Stimulated activated naive CD4-positive, alpha-beta T cell (primary cell): ENCODE results near the gene MIER2.
A peak's percentile ranks its signal among the peaks of the same experiment; 100 is the strongest.
"Not testable (repeated sequence)": the region's sequence is repeated elsewhere in the genome, so short reads cannot be mapped to it uniquely, and the experiment has no call there.

Experiments
- DNase-seq, 6 experiments: peaks; one replicate each; lab custom pipeline; 2025; lab: John Stamatoyannopoulos, UW

Gene MIER2

DNA sequence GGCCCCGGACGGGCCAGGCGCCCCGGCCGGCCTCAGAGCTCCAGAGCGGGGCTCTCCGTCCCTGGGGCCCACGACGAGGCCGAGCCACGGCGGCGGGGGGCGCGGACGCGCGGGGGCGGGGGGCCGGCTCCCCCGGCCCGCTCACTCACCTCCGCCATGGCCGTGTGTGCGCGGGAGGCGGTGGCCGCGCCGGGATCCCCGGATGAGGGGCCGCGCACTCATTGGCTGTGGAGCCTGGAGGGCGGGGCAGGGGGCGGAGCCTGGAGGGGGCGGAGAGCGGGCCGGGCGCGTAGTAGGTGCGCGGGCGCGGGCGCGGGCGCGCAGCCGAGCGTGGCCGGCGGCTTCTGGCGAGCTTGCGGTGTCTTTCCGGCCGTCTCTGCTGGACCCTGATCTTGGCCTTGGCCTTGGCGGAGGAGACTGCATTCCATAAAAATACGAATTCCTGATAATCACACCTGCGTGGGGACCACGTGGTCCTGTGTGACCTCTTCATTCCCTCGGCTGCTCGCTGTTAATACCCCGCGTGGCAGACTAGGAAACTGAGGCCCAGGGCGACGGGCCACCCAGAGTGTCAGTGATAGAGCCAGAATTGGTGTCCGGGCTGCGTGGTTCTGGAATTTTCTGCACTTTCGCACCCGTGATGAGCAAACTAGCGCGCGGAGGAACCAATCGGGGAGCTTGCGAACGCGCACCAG, at the start of gene MIER2:
Gene MIER2, minus strand, starts transcription at position 172 of the 695 bp plus-strand sequence. Its CDS starts 14 bp downstream, at position 158.
- peak; percentile 73 to 92 (median 86) for DNase-seq

DNA sequence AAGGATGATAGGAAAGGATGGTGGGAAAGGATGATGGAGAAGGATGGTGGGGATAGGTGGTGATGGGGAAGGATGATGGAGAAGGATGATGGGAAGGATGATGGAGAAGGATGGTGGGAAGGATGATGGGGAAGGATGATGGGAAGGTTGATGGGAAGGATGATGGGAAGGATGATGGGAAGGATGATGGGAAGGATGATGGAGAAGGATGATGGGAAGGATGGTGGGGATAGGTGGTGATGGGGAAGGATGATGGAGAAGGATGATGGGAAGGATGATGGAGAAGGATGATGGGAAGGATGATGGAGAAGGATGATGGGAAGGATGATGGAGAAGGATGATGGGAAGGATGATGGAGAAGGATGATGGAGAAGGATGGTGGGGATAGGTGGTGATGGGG, 49.0 kb upstream of the MIER2 start:
- not testable (repeated sequence) for DNase-seq

DNA sequence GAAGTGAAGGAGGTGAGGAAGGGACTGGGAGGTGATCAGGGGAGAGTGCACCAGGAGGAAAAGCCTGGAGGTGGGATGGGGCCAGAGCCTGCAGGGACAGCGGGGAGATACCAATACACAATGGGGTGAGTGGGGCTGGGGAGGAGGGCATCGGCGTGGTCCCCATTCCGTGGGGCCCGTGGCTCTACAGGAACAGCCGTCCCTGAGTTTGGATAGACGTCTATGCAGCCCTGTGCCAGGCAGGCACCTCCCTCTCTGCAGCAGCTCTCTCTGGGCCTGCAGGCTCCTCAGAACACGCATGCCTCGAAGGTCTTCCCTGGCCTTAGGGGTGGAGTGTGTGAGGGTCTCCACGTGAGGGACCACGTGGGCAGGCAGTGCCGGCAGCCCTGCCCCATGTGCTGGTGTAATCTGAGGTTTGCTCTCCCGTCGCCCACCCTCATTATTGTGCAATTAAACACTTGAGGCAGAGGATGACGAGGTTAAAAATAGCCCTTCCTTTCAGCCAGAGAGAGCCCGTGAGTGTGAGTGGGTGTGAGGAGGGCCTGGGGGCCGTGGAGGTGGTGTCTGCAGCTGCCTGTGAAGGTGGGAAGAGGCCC, 47.9 kb upstream of the MIER2 start:
- no peak for DNase-seq

GRCh38 chr19:391726-392374, 47.3 kb upstream of the MIER2 start:
- no peak for DNase-seq

GRCh38 chr19:391207-391557, 46.6 kb upstream of the MIER2 start:
- DNase-seq = no peak

DNA sequence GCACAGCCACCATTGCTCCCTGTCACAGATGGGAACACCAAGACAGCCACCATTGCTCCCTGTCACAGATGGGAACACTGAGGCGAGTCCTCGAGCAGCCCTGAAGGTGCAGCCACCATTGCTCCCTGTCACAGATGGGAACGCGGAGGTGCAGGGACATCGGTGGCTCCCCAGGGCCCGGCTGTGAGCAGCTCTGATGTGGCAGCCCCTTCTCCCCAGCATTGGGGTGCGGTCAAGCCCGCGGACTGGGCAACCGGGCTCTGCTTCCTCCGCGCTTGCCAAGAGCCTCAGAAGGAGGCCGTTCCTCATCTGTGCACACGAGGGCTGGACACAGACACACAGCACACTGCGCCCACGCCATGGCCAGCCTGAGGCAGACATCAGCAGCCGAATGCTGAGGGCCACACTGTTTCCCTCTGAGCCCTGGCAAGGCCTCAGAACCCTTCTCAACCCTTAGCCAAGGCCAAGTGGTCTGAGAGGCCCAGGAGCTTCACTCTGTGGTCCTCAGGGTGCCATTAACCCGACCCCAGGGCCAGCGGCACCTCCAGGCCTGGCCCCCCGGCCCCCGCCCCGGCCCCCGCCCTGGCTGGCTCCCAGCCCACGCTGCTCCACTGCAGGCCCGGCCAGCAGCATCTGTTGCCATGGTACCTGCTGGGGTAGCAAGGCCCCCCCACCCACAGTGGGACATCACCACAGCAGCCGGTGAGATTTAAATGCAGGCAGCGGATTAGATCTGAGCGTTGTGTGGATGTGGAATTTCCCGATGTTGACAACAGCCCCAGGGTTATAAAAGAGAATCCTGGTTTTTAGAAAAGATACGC, 46.0 kb upstream of the MIER2 start:
- no peak for DNase-seq

DNA sequence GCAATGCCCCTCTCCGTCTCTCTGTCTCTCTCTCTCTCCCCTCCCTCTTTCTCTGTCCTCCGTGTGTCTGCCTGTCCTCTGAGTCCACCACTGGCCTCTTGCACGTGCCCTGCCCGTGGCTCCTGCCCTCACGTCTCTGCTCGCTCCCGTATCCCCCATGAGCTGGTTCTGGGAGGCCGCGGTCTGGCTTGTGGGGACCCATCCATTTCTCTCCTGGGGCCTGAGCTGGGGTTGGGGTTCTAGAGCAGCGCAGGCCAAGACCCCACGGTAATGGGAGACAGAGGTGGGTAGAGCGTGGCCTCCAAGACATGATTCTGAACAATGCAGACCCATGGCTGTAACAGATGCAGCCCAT, 45.3 kb upstream of the MIER2 start:
- DNase-seq = no peak

DNA sequence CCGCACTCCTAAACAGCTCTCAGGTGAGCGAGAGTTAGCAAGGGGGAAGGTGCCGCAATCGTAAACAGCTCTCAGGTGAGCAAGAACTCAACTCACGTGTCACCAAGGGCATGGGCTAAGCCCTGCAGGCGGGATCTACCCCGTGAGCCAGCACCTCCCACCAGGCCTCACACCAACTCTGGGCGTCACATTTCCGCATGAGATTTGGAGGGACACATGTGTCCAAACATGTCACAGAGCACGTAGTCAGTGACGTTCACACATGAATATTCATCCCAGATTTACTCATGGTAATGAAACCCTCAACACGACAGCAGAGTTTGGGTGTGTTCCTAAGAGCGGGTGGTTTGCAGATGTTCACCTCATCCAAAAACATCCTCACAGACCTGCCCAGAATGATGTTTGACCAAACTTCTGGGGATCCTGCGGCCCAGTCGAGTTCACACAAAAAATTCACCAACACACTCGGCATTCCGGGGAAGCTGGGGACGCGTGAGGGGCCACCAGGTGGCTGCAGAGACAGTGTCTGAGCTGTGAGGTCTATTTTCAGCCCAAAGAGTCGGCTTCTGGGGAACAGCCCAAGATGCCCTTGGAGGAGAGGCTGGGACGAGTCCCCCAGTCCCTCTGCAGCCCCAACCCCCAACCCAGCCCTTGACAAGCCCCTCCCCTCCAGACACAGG, 44.8 kb upstream of the MIER2 start:
- DNase-seq = no peak

DNA sequence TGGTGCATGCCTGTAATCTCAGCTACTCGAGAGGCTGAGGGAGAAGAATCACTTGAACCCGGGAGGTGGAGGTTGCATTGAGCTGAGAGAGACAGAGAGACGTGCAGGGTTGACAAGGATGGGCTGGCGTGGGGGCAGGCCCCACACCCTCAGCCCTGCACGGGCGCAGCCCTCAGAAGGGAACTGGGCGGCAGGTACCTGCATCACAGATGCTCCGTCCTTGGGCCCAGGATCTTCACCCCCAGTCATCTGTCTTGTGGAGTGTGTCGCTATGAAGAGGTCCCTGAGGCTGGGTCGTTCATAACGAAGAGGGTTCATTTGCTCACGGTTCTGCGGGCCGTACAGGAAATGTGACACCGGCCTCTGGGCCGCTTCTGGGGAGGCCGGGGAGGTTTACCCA, 44.1 kb upstream of the MIER2 start:
- no peak for DNase-seq

DNA sequence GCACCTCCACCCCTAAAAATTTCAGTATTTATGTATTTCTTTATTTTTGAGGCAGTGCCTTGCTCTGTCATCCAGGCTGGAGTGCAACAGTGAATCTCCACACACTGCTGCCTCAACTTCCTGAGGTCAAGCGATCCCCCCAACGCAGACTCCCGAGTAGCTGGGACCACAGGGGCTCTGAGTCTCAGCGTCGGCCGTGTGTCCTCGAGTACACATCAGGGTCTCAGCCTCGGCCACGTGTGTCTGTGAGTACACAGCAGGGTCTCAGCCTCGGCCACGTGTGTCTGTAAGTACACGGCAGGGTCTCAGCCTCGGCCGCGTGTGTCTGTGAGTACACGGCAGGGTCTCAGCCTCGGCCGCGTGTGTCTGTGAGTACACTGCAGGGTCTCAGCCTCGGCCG, 43.2 kb upstream of the MIER2 start:
- no peak for DNase-seq

GRCh38 chr19:386632-387301, 42.2 kb upstream of the MIER2 start:
- not testable (repeated sequence) for DNase-seq

DNA sequence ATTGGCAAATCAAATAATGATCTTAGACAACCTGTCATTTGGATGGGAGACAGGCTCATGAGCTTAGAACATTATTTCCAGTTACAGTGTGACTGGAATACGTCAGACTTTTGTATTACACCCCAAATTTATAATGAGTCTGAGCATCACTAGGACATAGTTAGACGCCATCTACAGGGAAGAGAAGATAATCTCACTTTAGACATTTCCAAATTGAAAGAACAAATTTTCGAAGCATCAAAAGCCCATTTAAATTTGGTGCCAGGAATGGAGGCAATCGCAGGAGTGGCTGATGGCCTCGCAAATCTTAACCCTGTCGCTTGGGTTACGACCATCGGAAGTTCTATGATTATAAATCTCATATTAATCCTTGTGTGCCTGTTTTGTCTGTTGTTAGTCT, 41.6 kb upstream of the MIER2 start:
- DNase-seq = not testable (repeated sequence)

DNA sequence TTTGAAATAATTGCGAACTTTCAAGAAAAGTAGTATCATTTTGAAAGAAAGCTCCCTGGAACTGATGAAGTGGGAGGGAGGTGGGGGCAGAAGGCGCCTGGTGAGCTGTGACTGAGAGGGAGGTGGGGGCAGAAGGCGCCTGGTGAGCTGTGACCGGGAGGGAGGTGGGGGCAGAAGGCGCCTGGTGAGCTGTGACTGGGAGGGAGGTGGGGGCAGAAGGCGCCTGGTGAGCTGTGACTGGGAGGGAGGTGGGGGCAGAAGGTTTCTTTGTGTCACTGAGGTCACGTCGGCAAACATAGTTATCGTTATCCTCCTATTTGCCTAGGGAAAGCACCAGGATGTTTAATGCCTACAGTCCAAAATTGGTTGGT, 40.2 kb upstream of the MIER2 start:
- no peak for DNase-seq

DNA sequence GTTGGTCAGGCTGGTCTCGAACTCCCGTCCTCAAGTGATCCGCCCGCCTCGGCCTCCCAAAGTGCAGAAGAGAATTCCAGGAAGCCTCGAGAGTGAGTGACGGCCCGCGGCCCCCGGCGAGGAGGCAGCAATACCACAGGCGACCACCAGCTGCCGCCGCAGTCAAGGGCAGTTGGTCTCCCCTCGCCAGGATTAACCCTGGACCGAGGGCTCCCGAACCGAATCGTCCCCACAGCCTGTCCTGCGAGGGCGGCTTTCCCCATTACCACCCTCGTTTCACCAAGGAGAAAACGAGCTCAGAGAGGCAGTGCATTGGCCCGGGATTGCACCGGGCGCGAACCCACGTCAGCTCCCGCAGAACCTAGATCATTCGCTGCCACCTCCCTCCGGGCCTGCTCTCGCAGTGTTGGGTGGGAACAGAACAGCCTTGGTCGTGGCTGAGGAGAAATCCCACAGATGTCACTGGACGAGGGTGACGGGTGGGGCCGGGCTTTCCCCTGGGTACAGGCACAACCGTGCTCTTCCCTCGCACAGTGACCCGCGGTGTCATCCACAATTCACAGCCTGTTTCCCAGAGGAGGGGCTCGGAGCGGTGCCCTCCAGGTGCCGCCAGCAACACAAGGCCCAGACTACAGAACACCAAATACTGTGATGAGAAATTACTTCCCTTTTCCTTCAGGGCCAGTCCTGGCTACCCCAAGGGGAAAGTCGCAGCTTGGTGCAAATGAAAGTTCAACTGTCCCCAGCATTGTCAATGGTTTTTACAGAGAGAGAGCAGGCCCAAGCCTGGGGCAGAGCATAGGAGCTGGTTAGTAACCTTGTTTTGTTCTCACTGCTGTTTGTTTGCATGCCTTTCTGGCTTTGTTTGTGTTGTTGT, 39.6 kb upstream of the MIER2 start:
- DNase-seq = no peak

- DNase-seq = no peak
Measured at GRCh38 chr19:383040-383439, 38.4 kb upstream of the MIER2 start.

DNA sequence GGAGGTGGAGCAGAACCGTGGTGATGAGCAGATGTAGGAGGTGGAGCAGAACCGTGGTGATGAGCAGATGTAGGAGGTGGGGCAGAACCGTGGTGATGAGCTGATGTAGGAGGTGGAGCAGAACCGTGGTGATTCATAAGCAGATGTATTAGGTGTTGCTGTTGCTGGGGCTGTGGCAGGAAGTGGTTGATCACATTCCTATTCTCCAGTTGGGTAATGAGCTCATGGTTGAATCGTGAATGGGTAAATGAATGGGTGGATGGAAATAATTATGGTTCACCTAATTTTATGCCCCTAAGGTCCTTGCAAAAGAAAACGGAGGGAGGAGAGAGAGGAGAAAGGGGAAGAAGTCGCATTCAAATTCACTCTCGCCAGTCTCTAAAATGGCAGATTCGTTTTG, 38.0 kb upstream of the MIER2 start:
- not testable (repeated sequence) for DNase-seq

GRCh38 chr19:381901-382300, 37.3 kb upstream of the MIER2 start:
- not testable (repeated sequence) for DNase-seq

GRCh38 chr19:380618-381219, 36.1 kb upstream of the MIER2 start:
- not testable (repeated sequence) for DNase-seq

GRCh38 chr19:379796-380195, 35.2 kb upstream of the MIER2 start:
- DNase-seq = no peak

GRCh38 chr19:378706-379105, 34.1 kb upstream of the MIER2 start:
- DNase-seq = no peak
